NCI-H2107 (cell line): ENCODE results near the gene CISTR.
"Not testable (repeated sequence)": the region's sequence is repeated elsewhere in the genome, so short reads cannot be mapped to it uniquely, and the experiment has no call there.

Experiments
- DNase-seq: peaks from one replicate; lab custom pipeline; 2025; lab: John Stamatoyannopoulos, UW

Gene CISTR

DNA sequence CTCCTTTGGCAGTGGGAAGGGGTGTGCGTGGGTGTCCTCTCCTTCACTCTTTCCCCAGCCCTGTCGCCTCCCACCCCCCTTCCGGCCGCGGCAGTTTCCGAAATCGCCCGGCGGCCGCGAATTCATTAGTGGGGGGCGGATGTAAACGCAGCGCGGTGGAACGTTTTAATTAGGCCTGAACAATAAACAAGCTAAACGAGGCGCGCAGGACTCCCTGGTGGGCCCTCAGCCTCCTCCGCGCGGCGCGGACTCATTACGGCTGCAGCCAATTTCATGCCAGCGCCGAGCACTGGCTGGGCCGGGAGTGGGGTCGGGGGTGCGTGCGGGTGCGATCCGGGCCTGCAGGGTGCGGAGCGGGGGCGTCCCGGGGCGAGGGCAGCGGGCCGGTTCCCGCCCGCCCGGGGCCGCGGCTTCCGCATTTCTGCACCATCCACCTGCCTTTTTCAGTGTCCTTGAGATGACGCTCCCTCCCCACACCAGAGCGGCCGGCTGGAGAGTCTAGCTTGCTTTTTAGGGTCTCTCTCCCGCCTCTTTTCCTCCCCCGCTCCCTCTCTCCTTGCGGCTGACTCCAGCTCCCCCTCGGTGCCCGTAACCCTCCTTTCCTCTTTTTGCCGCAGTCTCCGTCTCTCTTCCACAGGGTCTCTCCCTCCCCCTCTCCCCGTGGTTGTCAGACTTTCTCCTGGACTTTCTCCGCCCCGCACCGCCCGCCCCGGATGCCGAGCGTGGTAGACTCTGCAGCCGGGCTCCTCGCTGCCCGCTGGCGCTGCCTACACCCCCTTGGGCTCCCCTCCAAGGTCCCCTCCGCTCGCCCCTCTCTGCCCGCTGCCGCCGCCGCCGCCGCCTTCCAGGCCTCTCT is at the start of gene CISTR:
CISTR (minus strand) TSS at position 644 of the 856 bp plus-strand sequence.
- DNase-seq = no peak

DNA sequence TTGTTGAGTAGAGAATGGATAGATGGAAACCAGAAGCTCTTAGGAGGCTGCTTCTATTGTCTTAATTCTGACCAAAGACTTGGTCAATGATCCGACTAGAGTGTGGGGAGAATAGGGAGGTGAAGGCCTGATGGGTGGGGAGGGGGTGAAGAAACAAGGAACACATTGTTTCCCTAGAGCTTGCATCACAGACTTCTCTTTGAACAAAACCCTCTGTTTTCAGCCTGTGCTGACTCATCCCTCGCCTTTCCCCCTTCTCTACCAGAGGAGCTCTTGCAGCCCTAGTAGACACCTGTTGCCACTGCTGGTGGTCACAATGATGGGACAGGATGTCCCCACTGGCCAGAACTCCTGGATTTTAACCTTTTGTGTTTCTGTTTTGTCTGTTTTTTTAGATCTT is 46.8 kb upstream of the CISTR start:
- no peak for DNase-seq

DNA sequence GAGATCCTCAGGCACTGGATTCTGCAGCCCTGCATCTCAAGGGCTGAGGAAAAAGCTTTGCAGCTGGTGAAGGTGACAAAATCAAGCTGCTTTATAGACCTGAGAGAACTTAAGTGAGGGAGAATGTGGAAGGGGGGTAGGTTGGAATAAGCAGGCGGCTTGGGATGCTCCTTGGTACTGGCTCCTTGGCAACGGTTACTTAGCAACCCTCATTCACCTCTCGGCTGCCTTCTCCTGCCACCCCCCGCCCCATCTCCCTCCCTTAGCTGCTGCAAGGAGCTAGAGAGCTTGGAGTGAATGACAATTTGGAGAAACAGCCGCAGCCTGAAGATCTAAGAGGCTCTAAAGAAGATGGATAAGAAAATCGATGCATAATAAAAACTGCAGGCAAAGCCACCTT is 44.1 kb upstream of the CISTR start:
- DNase-seq = no peak

- no peak for DNase-seq
Observed at GRCh38 chr12:53793221-53793620, 41.4 kb upstream of the CISTR start.

GRCh38 chr12:53791735-53792326 is 40.1 kb upstream of the CISTR start:
- DNase-seq = no peak

DNA sequence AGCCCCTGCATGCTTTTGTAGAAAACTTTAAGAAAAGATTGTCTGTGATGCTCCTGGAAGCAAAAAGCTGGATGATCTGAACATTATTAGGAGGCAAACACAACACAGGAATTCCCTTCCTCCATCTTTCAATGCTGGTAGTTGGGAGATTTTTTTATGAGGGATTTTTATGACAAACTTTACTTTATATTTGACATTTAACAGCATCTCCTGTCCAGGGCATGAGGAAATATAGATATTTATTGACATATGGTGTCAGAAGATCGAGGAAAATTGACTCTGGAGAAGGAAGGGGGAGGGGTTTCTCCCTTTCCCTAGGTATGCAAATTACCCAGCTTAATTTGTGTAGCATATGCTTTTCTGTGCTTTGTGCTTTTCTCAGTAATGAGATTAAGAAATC is 37.8 kb upstream of the CISTR start:
- no peak for DNase-seq

DNA sequence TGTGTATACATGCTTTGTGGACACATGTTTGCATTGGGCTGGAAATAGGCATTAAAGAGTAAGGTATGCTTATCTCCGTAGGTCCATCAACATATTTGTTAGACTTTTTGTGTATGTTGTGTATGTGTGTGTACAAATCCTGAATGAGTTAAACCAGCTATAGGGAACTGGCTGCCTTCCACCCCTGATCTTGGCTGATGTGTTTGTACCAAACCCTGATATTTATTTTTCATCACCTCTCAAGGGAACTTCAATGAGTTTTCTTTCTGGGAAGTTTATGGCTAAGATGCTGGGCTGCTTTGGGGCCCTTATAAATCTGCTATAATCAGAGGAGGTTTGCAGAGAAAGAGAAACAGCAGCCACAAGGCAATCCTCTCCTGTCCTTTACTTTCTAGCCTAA is 37.1 kb upstream of the CISTR start:
- no peak for DNase-seq

DNA sequence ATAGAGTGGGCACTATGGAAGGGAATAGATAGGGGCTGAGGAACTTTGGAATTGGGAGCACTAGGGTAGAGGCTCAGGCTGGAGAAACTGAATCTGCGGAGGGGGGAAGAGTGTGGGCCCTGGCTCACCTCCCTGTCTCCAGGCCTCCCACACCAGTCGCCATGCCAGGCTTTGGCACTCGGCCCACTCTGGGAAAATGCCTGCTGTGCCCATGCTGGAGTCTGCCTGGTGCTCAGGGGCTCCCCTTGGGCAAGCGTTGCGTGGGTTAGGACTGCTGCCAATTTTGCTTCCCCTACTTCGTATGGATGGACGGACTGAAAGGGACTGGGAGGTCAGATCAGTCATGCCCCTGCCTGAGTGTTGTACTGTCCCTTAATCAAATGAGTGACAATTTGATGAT is 34.6 kb upstream of the CISTR start:
- no peak for DNase-seq

DNA sequence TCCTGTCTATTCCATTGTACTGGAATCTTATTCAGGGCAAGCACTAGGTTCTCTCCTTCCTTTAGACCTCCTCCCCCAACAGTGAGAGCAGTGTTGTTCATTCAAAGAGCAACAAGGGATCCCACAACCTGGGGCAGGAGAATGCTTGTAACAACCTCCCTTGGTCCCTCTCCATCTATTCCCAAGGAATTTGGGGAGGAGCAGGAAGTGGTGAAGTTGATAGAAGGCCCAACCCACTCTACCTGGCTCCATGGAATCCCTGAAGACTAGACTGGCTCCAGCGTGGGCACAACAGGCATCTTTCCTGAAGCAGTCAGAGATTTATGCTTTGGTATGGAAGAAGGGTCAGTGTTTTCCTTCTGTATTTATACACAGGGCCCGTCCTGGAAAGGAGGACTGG is 33.4 kb upstream of the CISTR start:
- DNase-seq = no peak

- no peak for DNase-seq
Observed at GRCh38 chr12:53782093-53782703, 30.4 kb upstream of the CISTR start.

GRCh38 chr12:53781228-53781801 is 29.5 kb upstream of the CISTR start:
- no peak for DNase-seq

DNA sequence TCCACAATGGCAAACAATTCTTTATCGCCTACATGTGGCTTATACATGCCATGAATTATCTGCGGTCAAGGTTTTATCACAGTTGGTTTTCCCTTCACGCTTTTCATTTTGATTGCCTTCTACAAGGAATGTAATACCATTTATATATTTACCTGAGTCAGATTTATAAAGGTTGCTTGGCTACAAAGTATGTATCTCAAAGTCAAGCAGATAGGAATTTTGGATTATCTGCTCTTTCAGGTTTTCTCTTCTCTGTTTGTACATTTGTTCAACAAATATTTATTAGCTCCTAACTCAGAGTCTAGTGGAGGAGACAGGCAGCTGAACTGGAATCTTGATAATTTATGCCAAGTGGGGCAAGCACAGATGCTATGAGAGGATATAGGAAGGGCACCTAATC is 28.5 kb upstream of the CISTR start:
- no peak for DNase-seq

GRCh38 chr12:53779679-53780078 is 27.9 kb upstream of the CISTR start:
- not testable (repeated sequence) for DNase-seq

DNA sequence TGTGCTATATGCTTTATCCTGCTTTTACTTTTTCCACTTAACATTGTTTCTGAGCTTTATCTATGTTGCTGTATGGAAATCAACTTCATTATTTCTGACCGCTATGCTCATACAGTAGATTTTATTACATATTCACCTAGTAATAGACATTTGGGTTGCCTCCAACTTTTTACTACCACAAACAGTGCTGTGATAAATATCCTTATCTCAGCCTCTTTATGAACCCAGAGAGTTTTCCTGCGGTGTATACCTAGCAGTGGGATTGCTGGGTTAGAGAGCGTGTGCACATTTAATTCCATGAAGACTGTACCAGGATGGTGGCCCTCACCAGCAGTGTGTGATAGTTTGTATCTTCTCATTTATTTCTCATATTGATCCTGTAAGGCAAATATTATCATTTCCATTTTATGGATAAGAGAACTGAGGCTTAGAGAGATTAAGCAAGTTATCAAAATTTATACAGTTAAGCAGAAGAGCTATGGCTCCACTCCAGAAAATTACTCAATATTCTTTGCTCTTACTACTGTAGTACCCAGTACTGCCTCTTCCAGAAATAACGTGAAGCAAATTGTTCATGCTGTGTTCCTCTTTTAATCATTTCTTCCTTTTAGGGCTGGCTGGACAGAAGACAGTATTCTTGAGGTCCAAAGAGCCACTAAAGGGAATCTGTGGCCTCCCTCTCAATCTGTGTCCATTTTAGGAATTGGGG is 26.3 kb upstream of the CISTR start:
- no peak for DNase-seq

- no peak for DNase-seq
Observed at GRCh38 chr12:53777412-53777811, 25.6 kb upstream of the CISTR start.

GRCh38 chr12:53776872-53777271 is 25.1 kb upstream of the CISTR start:
- no peak for DNase-seq

DNA sequence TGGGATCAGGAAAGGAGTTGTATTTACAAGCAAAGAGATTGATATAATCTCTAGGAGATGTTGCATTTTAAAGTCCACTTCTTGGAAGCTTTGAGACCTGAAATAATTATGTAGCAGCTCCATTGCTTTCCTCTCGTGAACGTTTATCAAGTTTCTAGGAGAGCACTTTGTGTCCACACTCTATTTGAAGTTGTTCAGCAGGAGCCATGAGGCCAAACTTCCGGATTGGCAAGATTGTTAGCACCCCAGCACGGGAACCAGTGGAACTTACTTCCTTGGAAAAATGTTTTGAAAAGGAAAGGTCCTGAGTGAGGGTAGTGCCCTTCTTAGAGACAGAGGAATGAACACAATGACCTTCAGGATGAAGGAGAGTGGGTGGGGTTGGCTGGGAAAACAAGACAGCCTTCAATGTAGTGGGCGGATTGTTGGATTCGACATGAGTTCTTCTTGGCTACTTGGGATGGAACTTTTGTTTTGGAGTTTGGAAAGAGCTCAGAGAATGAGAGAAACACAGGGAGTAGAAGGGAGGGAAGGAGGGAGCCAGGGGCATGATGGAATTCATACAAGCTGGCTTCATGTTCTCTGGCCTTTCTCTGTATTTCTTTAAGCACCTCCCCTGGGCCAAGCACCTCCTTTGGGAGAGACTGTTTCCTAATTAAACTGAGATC is 23.8 kb upstream of the CISTR start:
- DNase-seq = no peak

DNA sequence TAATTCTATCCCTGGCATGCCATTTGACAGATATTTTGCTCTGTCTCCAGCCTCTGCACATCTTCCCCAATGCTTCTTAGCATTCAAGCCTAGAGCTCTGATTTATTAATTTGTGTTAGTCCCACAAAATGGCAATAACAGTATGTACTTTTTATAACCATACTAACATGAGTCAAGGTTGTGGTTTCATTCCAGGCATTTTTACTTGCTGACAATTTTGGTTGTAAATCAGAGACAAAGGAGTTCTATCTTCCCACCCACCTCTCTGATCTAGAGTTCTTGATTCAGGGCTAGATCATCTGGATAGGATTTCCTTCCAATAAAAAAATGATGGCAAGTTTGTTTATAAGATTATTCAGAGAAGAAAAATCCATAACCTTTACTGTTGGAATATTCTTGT is 18.5 kb upstream of the CISTR start:
- no peak for DNase-seq

GRCh38 chr12:53768976-53769375 is 17.2 kb upstream of the CISTR start:
- DNase-seq = no peak

GRCh38 chr12:53766881-53767280 is 15.1 kb upstream of the CISTR start:
- DNase-seq = no peak

DNA sequence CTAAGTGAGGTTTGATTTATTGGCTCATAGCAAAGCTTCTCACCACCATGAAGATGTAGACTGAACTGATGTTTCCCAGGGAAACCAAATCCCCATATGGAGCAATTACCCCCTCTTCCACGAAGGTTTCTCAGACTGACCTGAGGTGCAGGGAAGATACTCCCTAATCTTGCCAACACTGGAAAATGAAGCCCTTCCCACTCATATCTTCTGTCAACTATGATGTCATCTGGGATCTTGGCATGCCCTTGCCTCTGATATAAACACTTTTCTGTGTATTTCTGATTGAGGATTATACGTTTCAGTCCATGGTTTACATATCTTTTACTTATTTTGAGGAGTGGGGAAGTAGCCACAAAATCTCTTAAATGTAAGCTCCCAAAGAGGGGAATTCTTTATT is 14.1 kb upstream of the CISTR start:
- DNase-seq = no peak

DNA sequence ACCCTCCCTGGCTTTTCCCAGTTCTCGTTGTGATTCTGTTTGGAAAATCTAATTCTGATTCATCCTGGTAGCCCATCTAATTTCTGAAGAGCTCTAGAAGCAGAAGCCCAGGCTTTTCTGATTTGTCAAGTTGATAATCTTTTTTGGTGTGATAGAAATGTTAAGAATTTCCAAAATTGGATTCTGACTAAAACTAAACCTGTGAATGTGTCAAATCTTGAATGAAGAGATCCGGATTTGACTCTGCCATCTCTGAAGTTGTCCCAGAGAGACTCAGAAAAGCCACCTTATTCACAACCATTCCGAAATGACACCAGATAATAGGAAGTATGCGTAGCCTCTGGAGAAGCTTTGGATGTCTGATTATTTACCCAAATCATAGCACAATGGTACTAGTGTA is 12.8 kb upstream of the CISTR start:
- no peak for DNase-seq
